D721Med (cell line): ENCODE data around the gene ADGRB3.

Source experiments
- DNase-seq: peaks from one replicate; pipeline ENCODE4 v3.0.0; 2011; ENCODE audit warnings: low spot score; ENCODE audit not compliant: insufficient read length
- FAIRE-seq: peaks from 2 replicates; lab custom pipeline; 2011; peaks lifted over from hg19 to GRCh38; lab: Jason Lieb, UNC
- CTCF ChIP-seq: IDR thresholded peaks from 2 replicates; pipeline ENCODE4 v1.5.1; 2012; ENCODE audit warnings: mild to moderate bottlenecking, control low read depth; ENCODE audit not compliant: insufficient read depth; ENCODE audit errors: missing control alignments

ADGRB3 gene

GRCh38 chr6:69179681-69180080, 544.6 kb downstream of the ADGRB3 start:
- no peak for DNase-seq
- FAIRE-seq: no peak
- TF ChIP-seq CTCF: no peak

GRCh38 chr6:69180361-69181067, 545.4 kb downstream of the ADGRB3 start:
- no peak for FAIRE-seq
- no peak for DNase-seq
- TF ChIP-seq CTCF: no peak

GRCh38 chr6:69181964-69182363, 546.9 kb downstream of the ADGRB3 start:
- DNase-seq: no peak
- FAIRE-seq: no peak
- TF ChIP-seq CTCF: no peak

- no peak for DNase-seq
- no peak for FAIRE-seq
- TF ChIP-seq CTCF: no peak
Observed at GRCh38 chr6:69185276-69185675, 550.2 kb downstream of the ADGRB3 start.

- no peak for TF ChIP-seq CTCF
- no peak for FAIRE-seq
- no peak for DNase-seq
Observed at GRCh38 chr6:69202768-69203167, 567.7 kb downstream of the ADGRB3 start.

GRCh38 chr6:69216127-69216526, 581.0 kb downstream of the ADGRB3 start:
- DNase-seq (no peak), FAIRE-seq (no peak)
- TF ChIP-seq CTCF: no peak

- FAIRE-seq (no peak), DNase-seq (no peak)
- no peak for TF ChIP-seq CTCF
Observed at GRCh38 chr6:69217343-69217742, 582.3 kb downstream of the ADGRB3 start.
